ENCODE data around the gene IFIH1. TPM values are rescaled to one million over a fixed set of nuclear protein-coding genes. Genes with fewer than 3 reads are reported as not detected.

Gene IFIH1
- total RNA-seq, 1 donor from 2014 or later, result 2.1 TPM

- Mint-ChIP-seq H3K27me3 (ENCODE audit: low read depth) (peaks cover 4% of the 10 kb centered on the region), H3K4me1 (ENCODE audit: low read depth) (no peaks in the 10 kb centered on the region), H3K4me3 (ENCODE audit: unreplicated experiment) (no peak overlapping the region), H3K9me3 (ENCODE audit: low read depth) (no peaks in the 10 kb centered on the region), H3K36me3 (ENCODE audit: low read depth) (no peaks in the 10 kb centered on the region), H3K27ac (ENCODE audit: unreplicated experiment) (no peak overlapping the region)
- TF ChIP-seq CTCF (IDR thresholded peaks at IDR 0.05), result no peak
- DNase-seq (ENCODE audit: low spot score), result no peak
Measured at GRCh38 chr2:162300266-162300665, 18.2 kb downstream of the IFIH1 start.

- Mint-ChIP-seq H3K27ac (ENCODE audit: unreplicated experiment) (no peak overlapping the region), H3K4me1 (ENCODE audit: low read depth) (peaks cover 7% of the 10 kb centered on the region), H3K4me3 (ENCODE audit: unreplicated experiment) (no peak overlapping the region), H3K27me3 (ENCODE audit: low read depth) (peaks cover 2% of the 10 kb centered on the region), H3K36me3 (ENCODE audit: low read depth) (no peaks in the 10 kb centered on the region), H3K9me3 (ENCODE audit: low read depth) (no peaks in the 10 kb centered on the region)
- no peak for TF ChIP-seq CTCF (IDR thresholded peaks at IDR 0.05)
- DNase-seq (ENCODE audit: low spot score), result no peak
Measured at GRCh38 chr2:162298669-162299335, 19.7 kb downstream of the IFIH1 start.

- H3K36me3 Mint-ChIP-seq (ENCODE audit: low read depth), result no peaks in the 10 kb centered on the region
- no peak overlapping the region for H3K27ac Mint-ChIP-seq (ENCODE audit: unreplicated experiment)
- peak; percentile 99 for TF ChIP-seq CTCF (IDR thresholded peaks at IDR 0.05)
- no peaks in the 10 kb centered on the region for H3K27me3 Mint-ChIP-seq (ENCODE audit: low read depth)
- no peak for DNase-seq (ENCODE audit: low spot score)
- peaks cover 14% of the 10 kb centered on the region for H3K4me1 Mint-ChIP-seq (ENCODE audit: low read depth)
- H3K4me3 Mint-ChIP-seq (ENCODE audit: unreplicated experiment), result no peak overlapping the region
- no peaks in the 10 kb centered on the region for H3K9me3 Mint-ChIP-seq (ENCODE audit: low read depth)
Measured at GRCh38 chr2:162297925-162298552, 20.4 kb downstream of the IFIH1 start.

- no peak for TF ChIP-seq CTCF (IDR thresholded peaks at IDR 0.05)
- no peak overlapping the region for H3K4me3 Mint-ChIP-seq (ENCODE audit: unreplicated experiment)
- no peak overlapping the region for H3K27ac Mint-ChIP-seq (ENCODE audit: unreplicated experiment)
- no peak for DNase-seq (ENCODE audit: low spot score)
- no peaks in the 10 kb centered on the region for H3K27me3 Mint-ChIP-seq (ENCODE audit: low read depth)
- H3K36me3 Mint-ChIP-seq (ENCODE audit: low read depth), result no peaks in the 10 kb centered on the region
- H3K4me1 Mint-ChIP-seq (ENCODE audit: low read depth), result peaks cover 37% of the 10 kb centered on the region
- H3K9me3 Mint-ChIP-seq (ENCODE audit: low read depth), result no peaks in the 10 kb centered on the region
Measured at GRCh38 chr2:162295009-162295408, 23.5 kb downstream of the IFIH1 start.

- no peak overlapping the region for H3K4me3 Mint-ChIP-seq (ENCODE audit: unreplicated experiment)
- H3K36me3 Mint-ChIP-seq (ENCODE audit: low read depth), result no peaks in the 10 kb centered on the region
- H3K27ac Mint-ChIP-seq (ENCODE audit: unreplicated experiment), result no peak overlapping the region
- no peak for DNase-seq (ENCODE audit: low spot score)
- no peaks in the 10 kb centered on the region for H3K9me3 Mint-ChIP-seq (ENCODE audit: low read depth)
- peaks cover 37% of the 10 kb centered on the region for H3K4me1 Mint-ChIP-seq (ENCODE audit: low read depth)
- no peaks in the 10 kb centered on the region for H3K27me3 Mint-ChIP-seq (ENCODE audit: low read depth)
- TF ChIP-seq CTCF (IDR thresholded peaks at IDR 0.05), result no peak
Measured at GRCh38 chr2:162293122-162293786, 25.2 kb downstream of the IFIH1 start.

Measured in chondrocyte (in vitro differentiated cells).